Brain pericyte (primary cell): ENCODE results near the gene MRPL4.

Source experiments
- DNase-seq: peaks from one replicate; pipeline ENCODE4 v3.0.0-alpha.2; 2012; ENCODE audit warnings: low read depth, low spot score

The MRPL4 gene

DNA sequence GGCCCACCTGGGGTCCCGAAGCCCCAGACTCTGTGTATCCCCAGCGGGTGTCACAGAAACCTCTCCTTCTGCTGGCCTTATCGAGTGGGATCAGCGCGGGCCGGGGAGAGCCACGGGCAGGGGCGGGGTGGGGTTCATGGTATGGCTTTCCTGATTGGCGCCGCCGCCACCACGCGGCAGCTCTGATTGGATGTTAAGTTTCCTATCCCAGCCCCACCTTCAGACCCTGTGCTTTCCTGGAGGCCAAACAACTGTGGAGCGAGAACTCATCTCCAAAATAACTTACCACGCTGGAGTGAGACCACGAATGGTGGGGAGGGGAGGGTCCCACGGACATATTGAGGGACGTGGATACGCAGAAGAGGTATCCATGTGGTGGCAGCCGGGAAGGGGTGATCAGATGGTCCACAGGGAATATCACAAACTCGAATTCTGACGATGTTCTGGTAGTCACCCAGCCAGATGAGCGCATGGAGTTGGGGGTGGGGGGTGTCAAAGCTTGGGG is 36.7 kb downstream of the MRPL4 start:
- DNase-seq: no peak

DNA sequence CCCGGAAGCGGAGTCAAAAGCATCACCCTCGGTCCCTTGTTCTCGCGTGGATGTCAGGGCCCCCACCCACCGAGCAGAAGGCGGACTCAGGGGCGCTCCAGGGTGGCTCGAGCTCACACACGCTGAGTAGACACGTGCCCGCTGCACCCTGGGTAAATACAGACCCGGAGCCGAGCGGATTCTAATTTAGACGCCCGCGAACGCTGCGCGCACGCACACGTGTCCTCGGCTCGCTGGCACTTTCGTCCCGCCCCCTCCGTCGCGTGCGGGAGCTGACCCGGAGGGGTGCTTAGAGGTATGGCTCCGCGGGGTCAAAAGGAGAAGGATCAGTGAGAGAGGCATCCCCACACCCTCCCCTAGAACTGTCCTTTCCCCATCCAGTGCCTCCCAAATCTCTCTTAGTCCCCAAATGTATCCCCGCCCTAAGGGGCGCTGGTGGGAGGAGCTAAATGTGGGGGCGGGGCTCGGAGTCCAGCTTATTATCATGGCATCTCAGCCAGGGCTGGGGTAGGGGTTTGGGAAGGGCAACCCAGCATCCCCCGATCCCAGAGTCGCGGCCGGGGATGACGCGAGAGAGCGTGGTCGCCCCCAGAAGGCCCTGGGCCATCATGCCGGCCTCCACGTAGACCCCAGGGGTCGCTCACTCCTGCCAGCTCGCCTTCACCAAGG is 37.3 kb downstream of the MRPL4 start:
- no peak for DNase-seq

DNA sequence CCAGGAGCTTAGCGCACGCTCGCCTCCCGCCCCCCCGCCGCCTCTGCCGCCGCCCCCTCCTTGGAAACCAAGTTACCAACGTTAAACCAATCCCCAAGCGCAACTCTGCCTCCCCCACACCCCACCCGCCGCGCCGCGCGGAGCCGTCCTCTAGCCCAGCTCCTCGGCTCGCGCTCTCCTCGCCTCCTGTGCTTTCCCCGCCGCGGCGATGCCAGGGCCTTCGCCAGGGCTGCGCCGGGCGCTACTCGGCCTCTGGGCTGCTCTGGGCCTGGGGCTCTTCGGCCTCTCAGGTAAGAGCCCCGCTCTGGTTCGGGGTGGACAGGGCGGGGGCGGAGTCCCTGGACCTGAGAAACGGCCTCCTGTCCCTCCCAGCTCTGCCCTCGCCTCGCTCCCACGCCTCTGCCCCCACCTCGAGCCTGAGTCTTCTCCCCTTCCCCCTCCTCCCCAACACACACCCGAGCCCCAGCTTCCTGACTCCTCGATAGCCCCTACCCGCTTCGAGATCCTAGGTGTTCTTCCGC is 37.9 kb downstream of the MRPL4 start, which contains the start of gene ICAM5:
Gene ICAM5, plus strand, starts transcription at position 117 of the 521 bp plus-strand sequence. Its CDS starts 92 bp downstream, at position 209.
- no peak for DNase-seq

DNA sequence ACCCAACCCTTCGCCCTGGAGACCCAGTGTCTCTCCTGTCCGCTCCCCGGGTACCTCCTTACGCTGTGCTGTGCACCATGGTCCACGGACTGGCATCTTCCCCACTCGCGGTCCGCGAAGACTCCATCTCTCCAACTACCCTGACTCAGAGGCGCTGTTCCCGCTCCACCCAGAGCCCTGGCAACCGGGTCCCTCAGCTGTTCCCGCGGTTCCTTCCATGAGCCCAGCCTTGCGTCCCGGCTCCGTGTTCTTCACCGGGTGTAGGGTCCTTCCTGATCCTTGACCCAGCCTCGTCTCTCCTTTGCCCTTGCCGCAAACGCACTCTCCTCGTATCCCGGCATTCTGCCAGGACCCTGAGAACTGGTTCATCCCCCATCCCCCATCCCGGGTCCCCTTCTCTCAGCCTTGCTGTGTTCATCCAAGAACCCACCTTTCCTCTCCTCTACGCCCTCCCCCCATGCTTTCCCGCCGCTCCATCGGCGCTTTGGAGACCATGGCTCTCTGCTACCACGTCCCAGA is 38.4 kb downstream of the MRPL4 start:
- DNase-seq: no peak

DNA sequence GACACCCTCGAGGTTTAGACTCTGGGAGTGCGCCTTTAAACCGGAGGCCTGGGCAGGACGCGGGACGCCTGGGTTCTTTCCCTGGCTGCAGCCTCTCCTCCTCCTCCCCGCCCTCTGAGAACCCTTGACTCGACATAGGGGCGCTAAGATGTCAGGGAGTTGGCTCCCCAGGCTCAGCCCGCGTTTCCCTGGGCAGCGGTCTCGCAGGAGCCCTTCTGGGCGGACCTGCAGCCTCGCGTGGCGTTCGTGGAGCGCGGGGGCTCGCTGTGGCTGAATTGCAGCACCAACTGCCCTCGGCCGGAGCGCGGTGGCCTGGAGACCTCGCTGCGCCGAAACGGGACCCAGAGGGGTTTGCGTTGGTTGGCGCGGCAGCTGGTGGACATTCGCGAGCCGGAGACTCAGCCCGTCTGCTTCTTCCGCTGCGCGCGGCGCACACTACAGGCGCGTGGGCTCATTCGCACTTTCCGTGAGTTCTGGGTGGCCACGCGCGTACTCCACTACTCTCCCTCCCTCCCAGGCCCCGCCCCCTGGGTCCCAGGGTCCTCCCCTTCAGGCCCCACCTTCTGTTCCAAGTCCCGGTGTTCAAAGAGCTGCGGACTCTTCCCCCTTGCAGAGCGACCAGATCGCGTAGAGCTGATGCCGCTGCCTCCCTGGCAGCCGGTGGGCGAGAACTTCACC is 39.0 kb downstream of the MRPL4 start:
- no peak for DNase-seq

DNA sequence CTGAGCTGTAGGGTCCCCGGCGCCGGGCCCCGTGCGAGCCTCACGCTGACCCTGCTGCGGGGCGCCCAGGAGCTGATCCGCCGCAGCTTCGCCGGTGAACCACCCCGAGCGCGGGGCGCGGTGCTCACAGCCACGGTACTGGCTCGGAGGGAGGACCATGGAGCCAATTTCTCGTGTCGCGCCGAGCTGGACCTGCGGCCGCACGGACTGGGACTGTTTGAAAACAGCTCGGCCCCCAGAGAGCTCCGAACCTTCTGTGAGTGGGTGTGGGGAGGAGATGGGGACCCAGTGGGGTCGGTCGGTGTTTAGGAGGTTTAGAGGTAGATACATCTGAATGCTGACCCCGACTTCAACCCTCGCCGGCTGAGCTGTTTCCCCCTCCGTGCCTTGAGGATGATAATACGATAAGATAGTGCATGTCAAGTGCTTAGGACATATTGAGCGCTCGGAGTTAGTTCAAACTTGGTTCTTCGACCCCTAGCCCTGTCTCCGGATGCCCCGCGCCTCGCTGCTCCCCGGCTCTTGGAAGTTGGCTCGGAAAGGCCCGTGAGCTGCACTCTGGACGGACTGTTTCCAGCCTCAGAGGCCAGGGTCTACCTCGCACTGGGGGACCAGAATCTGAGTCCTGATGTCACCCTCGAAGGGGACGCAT is 39.7 kb downstream of the MRPL4 start:
- DNase-seq: no peak

DNA sequence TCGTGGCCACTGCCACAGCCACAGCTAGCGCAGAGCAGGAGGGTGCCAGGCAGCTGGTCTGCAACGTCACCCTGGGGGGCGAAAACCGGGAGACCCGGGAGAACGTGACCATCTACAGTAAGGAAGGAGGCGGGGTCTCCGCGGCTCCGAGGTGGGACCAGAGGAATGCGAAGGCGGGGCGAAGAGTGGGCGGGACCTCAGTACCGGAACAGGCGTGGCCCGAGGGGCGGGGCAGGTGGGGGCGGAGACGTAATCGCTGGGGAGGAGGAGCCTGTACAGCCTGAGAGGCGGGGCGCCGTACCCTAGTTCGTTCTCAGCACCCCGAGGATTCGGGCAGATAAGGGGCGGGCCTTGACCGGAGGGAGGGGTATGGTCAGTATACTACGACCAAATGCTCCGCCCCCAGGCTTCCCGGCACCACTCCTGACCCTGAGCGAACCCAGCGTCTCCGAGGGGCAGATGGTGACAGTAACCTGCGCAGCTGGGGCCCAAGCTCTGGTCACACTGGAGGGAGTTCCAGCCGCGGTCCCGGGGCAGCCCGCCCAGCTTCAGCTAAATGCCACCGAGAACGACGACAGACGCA is 40.3 kb downstream of the MRPL4 start:
- no peak for DNase-seq

DNA sequence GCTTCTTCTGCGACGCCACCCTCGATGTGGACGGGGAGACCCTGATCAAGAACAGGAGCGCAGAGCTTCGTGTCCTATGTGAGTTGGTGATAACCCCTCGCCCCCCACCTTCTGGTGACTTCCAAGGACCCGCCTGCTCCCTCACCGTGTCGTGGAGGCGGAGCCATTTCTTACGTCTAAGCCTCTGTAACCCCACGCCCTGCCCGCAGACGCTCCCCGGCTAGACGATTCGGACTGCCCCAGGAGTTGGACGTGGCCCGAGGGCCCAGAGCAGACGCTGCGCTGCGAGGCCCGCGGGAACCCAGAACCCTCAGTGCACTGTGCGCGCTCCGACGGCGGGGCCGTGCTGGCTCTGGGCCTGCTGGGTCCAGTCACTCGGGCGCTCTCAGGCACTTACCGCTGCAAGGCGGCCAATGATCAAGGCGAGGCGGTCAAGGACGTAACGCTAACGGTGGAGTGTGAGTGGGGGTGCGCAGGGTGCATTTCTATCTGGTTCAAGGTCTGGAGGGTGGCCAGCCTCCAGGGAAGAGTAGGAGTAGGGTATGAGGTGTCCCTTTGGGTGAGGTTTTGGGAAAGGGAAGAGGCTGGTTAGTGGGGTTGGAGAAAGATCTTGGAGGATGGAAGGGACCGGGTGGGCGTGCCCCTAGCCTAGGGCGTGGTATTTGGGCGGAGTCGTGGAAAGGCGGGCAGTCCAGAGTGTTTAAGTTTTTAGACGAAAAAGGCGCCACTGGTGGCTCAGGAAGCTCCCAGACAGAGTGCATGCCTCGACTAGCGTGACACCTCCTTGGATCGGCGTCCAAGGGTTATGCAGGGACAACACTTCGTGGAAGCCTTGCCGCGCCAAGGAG is 41.0 kb downstream of the MRPL4 start:
- DNase-seq: no peak

DNA sequence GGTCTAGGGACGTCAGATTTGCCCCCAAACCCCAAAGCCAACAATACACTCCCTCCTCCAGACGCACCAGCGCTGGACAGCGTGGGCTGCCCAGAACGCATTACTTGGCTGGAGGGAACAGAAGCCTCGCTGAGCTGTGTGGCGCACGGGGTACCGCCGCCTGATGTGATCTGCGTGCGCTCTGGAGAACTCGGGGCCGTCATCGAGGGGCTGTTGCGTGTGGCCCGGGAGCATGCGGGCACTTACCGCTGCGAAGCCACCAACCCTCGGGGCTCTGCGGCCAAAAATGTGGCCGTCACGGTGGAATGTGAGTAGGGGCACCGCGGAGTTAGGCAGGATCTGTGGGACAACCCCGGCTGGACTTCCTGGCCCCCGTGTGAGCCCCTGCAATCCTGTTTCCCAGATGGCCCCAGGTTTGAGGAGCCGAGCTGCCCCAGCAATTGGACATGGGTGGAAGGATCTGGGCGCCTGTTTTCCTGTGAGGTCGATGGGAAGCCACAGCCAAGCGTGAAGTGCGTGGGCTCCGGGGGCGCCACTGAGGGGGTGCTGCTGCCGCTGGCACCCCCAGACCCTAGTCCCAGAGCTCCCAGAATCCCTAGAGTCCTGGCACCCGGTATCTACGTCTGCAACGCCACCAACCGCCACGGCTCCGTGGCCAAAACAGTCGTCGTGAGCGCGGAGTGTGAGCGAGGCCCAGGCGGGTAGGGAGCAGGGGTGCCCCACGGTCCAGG is 41.8 kb downstream of the MRPL4 start:
- DNase-seq: no peak

DNA sequence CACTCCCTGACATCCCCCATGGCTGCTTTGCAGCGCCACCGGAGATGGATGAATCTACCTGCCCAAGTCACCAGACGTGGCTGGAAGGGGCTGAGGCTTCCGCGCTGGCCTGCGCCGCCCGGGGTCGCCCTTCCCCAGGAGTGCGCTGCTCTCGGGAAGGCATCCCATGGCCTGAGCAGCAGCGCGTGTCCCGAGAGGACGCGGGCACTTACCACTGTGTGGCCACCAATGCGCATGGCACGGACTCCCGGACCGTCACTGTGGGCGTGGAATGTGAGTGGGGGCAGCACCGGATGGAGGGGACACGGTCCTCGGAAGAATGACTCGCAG is 42.3 kb downstream of the MRPL4 start:
- DNase-seq: no peak

DNA sequence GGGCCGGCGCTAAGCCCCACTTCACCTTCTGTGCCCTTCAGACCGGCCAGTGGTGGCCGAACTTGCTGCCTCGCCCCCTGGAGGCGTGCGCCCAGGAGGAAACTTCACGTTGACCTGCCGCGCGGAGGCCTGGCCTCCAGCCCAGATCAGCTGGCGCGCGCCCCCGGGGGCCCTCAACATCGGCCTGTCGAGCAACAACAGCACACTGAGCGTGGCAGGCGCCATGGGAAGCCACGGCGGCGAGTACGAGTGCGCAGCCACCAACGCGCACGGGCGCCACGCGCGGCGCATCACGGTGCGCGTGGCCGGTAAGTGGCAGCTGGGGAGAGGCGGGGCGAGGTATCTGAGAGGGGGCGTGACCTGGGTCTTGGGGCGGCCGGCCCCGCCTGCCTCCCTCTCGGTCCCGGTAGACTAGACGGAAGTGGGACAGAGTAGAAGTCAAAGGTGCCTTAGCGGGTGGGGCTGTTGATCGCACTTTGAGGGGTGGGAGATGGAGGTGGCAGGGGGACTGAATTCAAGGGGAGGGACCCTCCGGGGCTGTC is 43.4 kb downstream of the MRPL4 start:
- no peak for DNase-seq

DNA sequence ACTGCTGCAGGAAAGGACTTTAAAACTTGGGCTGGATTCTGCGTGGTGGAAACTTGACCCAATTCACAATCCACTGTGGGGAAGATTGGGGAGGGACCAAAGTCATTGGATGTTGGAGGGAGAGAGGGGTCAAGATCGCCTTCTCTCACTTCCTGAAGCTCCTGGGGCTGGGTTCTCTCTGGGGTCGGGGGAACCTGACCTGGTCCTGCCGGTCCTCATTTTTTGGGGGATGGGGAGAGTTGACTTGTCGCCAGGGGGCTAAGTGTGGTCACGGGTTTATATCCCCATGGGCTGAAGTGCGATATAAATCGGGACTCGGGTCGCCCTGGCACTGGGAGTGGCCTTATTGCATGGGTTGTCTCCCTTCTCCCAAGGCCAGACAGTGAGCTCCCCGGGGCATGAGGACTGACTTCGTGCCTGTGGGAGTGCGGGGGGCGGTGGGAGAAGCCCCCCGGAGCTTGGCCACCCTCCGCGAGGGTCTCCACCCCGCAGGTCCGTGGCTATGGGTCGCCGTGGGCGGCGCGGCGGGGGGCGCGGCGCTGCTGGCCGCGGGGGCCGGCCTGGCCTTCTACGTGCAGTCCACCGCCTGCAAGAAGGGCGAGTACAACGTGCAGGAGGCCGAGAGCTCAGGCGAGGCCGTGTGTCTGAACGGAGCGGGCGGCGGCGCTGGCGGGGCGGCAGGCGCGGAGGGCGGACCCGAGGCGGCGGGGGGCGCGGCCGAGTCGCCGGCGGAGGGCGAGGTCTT is 44.0 kb downstream of the MRPL4 start:
- no peak for DNase-seq

DNA sequence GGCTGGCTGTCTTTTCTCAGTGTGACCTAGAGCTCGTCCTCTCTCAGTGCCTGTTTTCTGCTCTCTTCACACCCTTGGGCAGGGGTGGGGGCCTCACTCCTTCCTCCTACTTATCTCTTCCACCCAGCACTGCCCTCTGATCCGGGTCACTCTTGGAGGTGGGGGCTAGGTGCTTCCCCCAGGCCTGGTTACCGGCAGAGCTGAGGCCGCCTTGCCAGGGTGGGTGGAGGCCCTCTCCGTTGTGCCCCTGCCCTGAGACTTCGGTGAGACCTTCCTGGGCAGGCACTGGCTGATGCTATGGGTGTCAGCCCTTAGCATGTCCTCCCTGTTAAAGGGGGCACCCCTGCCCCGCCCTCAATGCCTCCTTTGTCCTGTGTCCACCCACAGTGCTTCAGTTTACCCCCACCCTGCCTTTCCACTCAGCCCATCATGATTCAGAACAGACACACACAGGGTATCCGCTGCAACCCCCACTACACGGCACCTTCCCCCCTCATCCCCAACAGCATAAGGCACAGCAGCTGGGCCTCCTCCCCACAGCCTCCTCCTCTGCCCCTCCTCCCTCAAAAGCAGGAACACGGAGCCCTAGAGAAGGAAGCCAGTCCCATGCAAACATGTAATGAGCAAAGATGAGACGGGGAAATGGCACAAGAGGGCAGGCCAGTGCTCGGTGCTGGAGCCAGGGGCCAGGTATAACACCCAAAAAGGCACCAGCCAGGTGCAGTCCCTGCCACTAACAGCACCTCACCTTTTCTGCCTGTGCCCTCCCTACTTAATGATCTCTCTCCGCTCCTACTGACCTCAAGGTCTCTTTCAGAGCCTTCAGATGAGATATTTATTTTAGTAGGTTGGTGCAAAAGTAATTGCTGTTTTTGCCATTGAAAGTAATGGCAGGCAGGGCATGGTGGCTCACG is 47.8 kb downstream of the MRPL4 start:
- no peak for DNase-seq

DNA sequence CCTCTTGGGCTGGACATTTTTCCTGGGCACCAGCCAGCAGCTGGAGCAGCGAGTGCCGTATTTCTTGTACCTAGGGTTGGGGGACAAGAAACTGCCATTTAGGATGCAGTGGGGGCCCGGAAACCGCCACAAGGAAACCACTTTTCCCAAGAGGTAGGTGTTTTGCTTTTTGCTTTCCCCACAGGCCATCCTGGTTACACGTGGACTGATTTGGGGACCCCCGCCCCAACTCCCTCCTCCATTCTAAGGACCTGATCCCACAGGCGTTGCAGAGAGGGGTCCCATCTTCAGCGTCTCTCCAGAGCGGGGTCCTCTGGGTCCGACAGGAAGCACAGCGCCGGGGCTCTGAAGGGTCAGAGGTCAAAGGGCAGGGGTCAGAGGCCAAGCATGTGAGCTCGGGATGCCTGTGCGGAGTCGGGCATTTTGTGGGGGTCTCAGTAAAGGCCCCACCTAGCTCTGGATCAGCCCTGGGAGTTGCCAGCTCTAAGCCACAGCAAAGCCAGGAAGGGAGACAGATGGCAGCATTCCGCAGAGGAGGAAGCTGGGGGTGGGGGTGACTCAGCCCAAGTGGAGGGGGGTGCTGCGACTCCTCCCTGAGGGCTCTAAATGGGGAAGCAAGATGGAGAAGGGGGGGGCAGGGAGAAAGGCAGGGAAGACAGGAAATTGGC is 53.3 kb downstream of the MRPL4 start:
- no peak for DNase-seq

DNA sequence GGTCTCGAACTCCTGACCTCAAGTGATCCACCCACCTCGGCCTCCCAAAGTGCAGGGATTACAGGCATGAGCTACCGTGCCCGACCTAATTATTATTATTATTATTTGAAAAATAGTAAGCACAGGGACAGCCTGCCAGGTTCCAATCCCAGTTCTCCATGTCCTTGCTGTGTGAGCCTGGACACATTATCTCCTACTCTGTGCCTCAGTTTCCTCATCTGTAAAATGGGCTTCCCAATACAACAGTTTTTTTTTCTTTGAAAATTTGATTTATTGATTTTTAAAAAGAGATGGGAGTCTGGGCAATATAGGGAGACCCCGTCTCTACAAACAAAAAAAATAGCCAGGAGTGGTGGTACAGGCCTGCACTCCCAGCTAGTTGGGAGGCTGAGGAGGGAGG is 54.3 kb downstream of the MRPL4 start:
- DNase-seq: no peak

DNA sequence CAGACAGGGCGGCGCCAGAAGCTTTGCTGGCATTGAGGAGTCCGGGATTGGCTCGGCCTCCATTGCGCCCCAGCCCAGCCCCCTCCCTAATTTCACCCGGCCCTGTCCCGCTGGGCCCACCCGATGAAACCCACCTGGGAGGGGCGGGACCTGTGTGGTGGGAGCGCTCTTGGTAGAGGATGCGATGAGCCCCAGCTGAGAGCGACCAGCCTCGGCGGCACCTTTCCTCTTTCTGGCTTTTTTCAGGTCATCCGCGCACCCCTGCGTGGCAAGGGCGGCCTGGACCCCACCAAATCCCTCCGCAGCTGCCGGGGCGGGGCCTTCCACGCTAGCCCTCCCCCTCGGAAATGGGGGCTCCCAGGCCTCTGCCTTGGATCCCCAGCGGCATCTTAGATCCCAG is 57.4 kb downstream of the MRPL4 start, which contains the start of gene ZGLP1:
Gene ZGLP1, minus strand, starts transcription at position 393 of the 400 bp plus-strand sequence.
- no peak for DNase-seq
